HG02938 (cell line): ENCODE measurements around the gene MICOS13.

Experiments
- ATAC-seq: cut with Tn5 transposase; IDR thresholded peaks from one replicate; pipeline ENCODE4 v1.9.1; 2021; ENCODE audit warnings: mild to moderate bottlenecking, moderate library complexity; ENCODE audit not compliant: unreplicated experiment

MICOS13 gene

GRCh38 chr19:5687360-5688198 lies 7.3 kb upstream of the MICOS13 start:
- no peak for ATAC-seq

- ATAC-seq: peak; percentile 49
Observed at GRCh38 chr19:5686647-5687359, 6.5 kb upstream of the MICOS13 start.

- ATAC-seq: no peak
Observed at GRCh38 chr19:5686326-5686646, 6.0 kb upstream of the MICOS13 start.

- no peak for ATAC-seq
Observed at GRCh38 chr19:5684694-5685430, 4.5 kb upstream of the MICOS13 start.

GRCh38 chr19:5683177-5683886 lies 3.0 kb upstream of the MICOS13 start:
- no peak for ATAC-seq

GRCh38 chr19:5682107-5682482 lies 1.8 kb upstream of the MICOS13 start:
- no peak for ATAC-seq

- ATAC-seq: no peak
Observed at GRCh38 chr19:5681391-5682106, 1.2 kb upstream of the MICOS13 start.

- no peak for ATAC-seq
Observed at GRCh38 chr19:5680084-5680436, 256 bp downstream of the MICOS13 start.

GRCh38 chr19:5679289-5680083 lies 830 bp downstream of the MICOS13 start:
- ATAC-seq: no peak

GRCh38 chr19:5678071-5678718 lies 2.1 kb downstream of the MICOS13 start:
- ATAC-seq: no peak

GRCh38 chr19:5677580-5677979 lies 2.7 kb downstream of the MICOS13 start:
- no peak for ATAC-seq

- ATAC-seq: no peak
Observed at GRCh38 chr19:5677136-5677535, 3.2 kb downstream of the MICOS13 start.

GRCh38 chr19:5676772-5677105 lies 3.6 kb downstream of the MICOS13 start:
- no peak for ATAC-seq

- ATAC-seq: no peak
Observed at GRCh38 chr19:5676105-5676771, 4.1 kb downstream of the MICOS13 start.

- ATAC-seq: no peak
Observed at GRCh38 chr19:5674714-5675113, 5.6 kb downstream of the MICOS13 start.

GRCh38 chr19:5673752-5674151 lies 6.6 kb downstream of the MICOS13 start:
- no peak for ATAC-seq

- no peak for ATAC-seq
Observed at GRCh38 chr19:5672708-5673459, 7.4 kb downstream of the MICOS13 start.

GRCh38 chr19:5671600-5671999 lies 8.7 kb downstream of the MICOS13 start:
- ATAC-seq: no peak
